SKM-1 treated with dmso at 0.1 percent for 144 hours (cell line): ENCODE measurements around the gene EBF3.
A peak's percentile ranks its signal among the peaks of the same experiment; 100 is the strongest.

Experiments used
- DNase-seq: peaks from one replicate; lab custom pipeline; 2025; ENCODE audit not compliant: unreplicated experiment; lab: John Stamatoyannopoulos, UW

Gene EBF3

DNA sequence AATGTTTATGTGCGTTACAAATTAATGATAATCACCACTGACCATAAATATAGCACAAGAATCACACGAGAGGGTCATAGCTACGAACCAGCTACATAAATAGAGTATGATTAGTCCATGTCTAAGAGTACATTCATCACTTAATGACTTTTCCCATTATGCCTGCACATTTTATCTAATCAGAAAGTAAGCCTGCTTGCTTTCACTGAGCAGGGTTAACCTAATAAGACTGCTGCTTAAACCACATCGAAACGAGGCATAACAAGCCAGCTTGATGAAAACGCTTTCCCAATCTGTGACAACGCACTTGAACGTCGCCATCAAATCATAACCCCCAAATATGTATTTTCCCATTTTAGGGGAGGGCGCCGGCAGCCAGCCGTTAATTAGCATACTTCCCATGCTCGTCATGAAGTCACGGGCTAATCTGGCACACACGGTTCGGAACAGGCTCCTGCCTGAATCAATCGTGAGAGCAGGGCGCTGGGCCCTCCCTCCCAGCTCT is 71.5 kb downstream of the EBF3 start:
- no peak for DNase-seq

DNA sequence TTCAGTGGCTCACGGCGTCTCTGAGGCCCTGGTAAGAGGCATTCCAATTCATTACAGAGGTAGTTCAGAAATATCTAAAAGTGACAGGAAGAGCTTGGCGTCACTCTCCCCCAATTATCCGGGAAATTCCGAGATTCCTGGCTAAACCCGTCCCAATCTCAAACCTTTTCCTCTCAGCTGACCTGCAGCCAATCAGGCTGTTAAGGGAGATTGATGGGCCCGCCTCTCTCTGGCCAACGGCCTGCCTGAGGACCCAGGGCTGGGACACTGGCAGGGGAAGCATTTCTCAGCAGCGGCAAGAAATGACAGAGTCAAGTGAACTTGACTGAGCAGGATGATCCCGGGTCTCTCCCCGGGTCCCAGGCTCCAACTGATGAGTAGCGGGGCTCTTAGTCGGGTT is 72.3 kb downstream of the EBF3 start:
- no peak for DNase-seq

DNA sequence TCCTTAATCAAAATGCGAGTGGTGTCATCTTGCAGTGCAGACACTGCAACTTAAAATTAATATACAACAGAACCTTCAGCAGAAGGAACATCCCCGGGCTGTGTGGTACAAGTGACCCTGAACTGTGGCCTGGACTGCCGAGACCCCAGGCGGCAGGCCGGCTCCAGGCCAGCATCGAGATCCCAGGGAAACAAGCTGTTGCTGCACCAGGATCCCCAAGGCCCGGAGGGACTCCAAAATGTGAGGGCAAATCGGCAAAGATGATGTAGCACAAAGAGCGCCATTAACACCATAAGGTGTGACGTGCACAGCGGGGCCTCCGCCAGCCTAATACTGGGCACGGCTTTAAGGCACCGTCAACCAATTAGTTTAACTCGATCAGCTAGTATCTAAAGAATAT is 73.9 kb downstream of the EBF3 start:
- DNase-seq: no peak

DNA sequence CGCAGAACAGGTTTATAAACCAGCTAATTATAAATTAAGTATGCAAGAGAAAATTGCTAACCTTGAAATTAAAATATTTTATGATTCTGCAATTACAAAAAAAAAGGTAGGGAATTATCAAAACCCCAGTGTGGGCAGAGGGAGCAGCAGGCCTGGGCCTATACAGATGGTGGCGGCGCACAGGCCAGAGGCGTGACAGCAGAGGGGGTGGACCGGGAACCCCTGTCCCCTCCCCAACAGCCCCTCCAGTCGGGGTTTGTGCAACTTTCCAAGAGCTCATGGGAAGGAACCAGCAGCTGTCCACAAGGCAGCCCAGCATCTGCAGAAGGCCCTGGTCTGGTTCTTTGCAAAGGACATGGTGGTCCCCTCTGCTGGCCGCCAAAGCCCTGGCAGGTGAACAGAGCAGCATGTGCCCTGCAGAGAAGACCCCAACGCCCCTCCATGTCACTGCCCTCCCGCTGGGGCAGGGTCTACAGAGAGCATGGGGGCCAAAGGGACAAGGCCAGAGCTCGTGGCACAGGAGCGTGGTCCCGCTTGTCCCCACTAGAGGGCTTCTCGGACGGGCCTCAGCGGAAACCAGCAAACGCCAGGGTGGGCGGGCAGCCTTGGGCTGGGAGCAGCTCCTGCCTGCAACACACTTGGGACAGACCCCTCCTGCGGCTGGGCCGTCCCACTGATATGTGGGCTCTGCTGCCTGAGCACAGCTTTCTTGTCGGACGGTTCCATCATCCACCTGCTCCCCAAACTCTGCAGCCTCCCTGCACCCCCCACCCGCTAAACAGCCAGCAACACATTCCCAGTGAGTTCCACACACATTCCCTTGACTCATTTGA is 75.1 kb downstream of the EBF3 start:
- no peak for DNase-seq

- no peak for DNase-seq
These were observed 75.9 kb downstream of the EBF3 start for GRCh38 chr10:129887986-129888783.

DNA sequence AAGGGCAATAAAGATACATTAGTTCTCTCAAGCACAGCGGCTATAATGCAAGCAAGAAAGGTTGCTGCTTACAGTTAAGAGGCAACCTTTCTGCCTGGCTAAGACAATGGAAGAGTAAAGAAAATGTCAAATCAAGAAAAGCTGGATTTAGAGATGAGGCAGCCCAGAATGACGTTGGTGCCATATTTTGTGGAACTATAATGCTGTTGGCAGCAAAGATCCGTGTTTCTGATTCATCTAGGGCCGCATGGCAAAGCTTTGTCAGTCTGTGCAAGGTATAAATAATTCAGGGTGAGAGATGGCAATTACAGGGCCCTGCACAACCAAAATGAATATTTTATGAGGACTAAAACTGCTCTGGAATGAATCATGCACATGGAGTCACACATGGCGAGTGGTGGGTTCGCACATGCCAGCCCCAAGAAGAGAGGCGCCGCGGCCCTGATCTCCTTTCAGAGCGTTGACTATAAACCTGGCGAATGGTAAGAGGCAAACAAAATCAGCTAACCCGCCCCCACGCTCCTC is 76.6 kb downstream of the EBF3 start:
- DNase-seq: no peak

DNA sequence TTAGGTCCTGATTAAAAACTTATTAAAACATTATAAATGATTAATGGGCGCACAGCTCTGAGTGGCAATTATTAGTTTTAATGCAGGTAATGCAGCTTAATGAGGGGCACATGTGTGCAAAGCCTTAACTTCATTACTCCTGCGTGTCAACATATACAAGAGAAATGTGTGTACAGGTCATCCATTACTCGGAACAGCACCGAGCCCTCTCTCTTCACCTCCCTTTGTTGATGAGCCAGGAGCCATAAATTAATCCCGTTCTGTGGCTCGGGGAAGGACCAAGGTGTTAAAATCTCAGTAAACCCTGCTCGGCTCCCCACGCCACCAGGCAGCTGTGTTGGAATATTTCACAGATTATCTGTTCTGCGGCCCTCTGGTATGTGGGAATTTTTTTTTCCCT is 77.8 kb downstream of the EBF3 start:
- DNase-seq: no peak

DNA sequence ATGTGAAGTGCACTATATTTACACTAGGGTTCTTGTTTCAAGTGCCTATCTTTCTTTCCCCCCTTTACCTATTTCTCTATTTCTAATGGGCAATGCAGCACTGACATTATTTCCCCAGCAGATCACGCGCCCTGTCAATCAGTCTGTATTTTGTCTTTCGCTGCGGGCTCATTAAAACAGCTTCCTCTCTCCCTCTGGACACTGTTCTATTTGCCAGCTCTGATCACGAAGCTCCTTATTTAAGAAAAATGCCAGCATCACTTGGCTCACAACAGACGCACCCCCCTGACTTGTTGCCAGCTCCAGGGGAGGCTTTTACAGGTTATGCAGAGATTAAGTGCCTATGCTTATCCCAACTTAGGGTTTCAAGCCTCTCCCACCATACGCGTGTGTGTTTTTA is 78.5 kb downstream of the EBF3 start:
- no peak for DNase-seq

DNA sequence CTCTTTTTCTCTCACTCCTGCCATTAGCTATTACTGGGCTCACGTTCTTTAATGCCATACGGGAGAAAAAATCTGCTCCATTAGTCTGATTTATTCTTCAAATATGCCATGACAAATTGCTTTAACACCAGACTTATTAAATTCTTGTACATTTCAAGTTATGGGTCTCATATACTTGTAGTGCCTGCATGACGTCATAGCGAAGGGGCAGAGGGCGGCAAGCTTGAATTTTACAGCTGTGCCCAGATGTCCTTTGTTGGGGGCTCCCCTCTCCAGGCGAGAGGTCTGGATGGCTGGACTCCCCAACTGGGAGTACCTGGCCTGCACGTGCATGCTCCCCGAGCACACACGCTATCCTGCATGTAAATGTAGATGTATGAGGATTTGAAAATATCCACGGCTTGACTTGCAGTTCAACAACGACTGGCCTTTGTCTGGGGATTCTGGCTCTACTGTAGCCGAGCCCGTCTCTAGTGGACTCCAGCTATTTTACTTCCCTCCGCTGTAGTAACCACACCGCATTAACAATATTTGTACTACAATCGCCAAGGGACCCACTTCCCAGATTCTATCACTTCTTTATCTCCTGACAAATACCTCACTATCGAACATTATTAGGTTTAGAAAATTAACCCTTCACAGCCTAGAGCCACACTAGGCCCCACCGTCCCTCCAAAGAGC is 79.5 kb downstream of the EBF3 start:
- no peak for DNase-seq

- no peak for DNase-seq
These were observed 80.3 kb downstream of the EBF3 start for GRCh38 chr10:129883626-129884397.

GRCh38 chr10:129883029-129883428 is 81.0 kb downstream of the EBF3 start:
- no peak for DNase-seq

DNA sequence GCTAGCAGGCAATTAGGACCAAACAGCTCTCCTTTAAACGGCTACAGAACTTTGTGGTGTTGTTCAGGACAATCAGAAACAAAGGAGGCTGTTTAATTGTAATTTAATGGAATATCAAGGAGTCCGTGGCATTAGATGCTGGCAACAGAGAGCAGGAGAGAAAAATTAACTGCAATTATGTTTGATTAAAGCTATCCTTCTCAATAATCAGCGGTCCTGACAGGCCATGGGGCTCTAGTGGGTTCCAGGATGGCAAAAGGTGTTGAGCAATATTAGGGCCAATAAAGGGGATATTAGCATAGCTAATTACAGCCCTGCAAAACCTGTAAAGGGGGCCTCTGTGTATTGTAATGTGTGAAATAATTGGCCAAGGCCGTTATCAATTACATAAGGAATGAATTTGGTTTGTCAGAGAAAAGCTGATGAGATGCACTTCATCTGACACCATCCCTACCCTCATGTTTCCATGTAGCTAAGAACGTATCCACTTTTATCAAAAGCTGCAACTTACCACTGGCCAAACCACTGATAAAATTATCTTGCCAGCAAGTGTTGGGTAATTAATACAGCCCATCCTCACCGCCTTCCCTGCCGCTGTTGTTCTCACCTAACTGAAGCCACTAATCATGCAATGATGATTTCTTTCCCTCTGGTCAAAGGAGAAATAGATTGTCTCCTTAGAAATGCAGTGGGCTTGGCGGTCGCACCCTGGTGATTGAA is 81.6 kb downstream of the EBF3 start:
- DNase-seq: no peak

DNA sequence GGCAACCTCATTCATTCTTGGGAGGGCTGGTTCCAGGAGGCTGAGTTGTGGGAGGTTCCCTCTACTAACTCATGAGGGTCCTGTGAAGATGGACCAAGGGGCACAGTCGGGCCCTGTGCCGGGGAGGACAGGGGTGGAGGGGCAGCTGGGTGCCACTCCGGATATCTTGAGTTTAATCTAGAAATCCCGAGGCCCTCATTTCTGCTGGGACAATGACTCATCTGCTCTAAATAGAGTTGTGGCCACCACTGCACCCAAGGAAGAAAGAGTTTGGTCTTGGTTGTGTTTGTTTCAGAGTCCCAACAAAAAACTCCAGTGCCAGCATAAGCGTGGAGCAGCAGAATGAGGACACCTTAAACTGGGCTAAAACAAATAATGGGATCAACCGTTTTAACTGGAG is 82.4 kb downstream of the EBF3 start:
- DNase-seq: no peak

DNA sequence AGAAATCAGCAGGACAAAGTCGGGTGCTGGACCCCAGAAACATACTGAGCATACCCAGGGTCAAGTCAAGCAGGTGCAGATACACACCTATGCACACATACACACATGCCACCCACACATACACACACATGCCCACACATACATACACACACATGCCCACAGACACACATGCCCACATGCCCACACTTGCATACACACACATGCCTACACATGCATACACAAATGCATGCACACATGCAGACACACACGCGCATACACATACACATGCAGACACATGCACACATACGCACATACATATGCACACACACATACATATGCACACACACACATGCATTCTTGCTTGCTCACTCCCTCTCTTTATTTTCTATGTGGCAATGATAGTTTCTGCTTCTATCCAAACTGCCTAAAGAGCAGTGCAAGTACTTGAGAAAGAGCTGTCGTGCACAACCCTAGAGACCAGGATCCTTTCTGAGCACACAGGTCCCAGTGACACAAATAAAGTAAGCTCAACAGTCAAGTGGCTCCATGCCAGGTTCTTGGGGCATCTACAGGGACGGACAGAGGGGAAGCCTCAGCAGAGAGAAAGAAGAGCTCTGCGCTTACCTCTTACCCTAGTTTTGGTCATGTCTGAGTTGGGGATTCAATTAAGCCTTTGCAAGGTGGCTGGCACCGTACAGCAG is 83.7 kb downstream of the EBF3 start:
- DNase-seq: no peak

- DNase-seq: no peak
These were observed 84.4 kb downstream of the EBF3 start for GRCh38 chr10:129879655-129880054.

DNA sequence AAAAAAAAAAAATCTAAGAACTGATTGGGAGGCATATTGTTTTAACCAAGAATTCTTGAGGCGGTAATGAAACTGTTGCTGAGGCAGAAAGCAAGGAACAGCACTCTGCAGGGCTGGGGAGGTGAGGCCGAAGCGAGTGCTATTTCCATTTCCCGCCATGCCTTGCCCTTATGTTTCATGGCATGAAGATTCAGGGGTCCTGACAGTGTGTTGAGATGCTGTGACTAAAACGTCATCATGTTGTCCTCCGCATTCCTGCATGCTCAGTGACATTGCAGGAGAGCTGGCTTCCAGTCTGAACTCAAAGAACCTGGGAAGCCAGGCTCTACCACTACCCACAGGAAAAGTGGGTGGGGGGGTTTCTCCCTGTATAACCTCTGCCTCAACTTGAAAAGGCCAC is 85.2 kb downstream of the EBF3 start:
- no peak for DNase-seq

DNA sequence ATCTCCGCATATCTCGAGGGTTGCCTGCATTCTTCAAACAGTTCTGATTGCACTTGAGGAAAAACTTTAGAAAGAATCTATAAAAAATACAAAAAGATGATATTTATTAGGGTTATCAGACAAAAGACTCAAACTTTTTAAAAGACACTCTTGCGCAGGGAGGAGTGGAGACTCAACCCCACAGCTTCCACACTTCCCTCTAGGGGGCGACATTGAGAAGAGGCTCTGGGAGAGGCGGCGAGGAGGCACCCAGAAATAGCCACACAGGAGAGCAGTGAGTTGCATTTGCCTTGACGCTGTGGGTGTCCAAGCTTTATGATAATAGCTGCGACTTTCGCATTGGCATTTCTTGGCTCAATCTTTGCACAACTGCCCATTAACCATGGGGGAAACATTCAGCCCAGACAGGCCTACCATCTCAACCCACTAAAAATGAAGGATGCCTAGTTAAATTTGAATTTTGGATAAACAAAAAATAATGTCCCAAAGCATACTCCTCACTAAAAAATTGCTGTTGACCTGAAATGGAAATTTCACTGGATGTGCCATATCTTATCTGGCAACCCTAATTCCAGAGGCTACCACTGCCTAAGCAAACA is 86.2 kb downstream of the EBF3 start:
- DNase-seq: peak; percentile 9

DNA sequence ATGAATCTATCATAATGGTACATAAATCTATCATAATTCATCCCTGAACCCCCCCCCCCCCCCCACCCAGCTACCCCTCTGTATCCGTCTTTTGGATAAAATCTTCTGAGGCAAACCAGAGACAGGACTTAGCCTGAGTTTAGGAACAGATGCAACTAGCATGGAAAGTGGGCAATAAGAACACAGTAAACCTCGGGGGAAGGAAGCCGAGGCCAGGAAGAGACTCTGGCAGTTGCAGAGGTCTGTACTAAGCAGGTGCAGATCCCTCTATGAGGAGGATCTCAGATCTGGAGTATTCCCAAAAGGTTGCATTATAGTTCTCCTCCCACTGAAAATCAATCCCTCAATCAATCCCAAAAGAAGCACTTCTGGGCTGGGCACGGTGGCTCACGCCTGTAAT is 87.2 kb downstream of the EBF3 start:
- DNase-seq: no peak
